Thyroid gland (tissue), 4 donors: ENCODE data around the gene TSHZ2. TPM values are rescaled to one million over a fixed set of nuclear protein-coding genes. Genes with fewer than 3 reads are reported as not detected.
"Not testable (repeated sequence)": the region's sequence is repeated elsewhere in the genome, so short reads cannot be mapped to it uniquely, and the experiment has no call there.

Source experiments
- DNase-seq, 2 donors: peaks; one replicate each; pipeline ENCODE4 v3.0.0-alpha.2; 2019
- H3K27ac ChIP-seq, 3 donors: fragments of 200-600 bp; sonication (generic); 1 replicate in 2 of 3; 2 replicates in 1 of 3; pipeline ENCODE4 v1.5.1; 2016 to 2019; ENCODE audit warnings: mild to moderate bottlenecking in 1 of 3, moderate library complexity in 1 of 3
- H3K27me3 ChIP-seq: fragments of 200-600 bp; sonication (generic); one replicate; pipeline ENCODE4 v1.5.1; 2019
- H3K36me3 ChIP-seq, 2 donors: fragments of 200-600 bp; sonication (generic); one replicate each; pipeline ENCODE4 v1.5.1; 2016 to 2019
- H3K4me1 ChIP-seq, 2 donors: fragments of 200-600 bp; sonication (generic); one replicate each; pipeline ENCODE4 v1.5.1; 2017 to 2019
- H3K4me3 ChIP-seq, 3 donors: fragments of 200-600 bp; sonication (generic); replicated peaks in 1 of 3; 1 replicate in 2 of 3; 2 replicates in 1 of 3; pipeline ENCODE4 v1.5.1; 2016; ENCODE audit warnings: mild to moderate bottlenecking in 1 of 3
- H3K9me3 ChIP-seq: fragments of 200-600 bp; sonication (generic); one replicate; pipeline ENCODE4 v1.5.1; 2017
- CTCF ChIP-seq, 6 experiments: fragments of 200-600 bp in 3 of 6; fragments of 450-650 bp in 3 of 6; sonication (generic) in 3 of 6; IDR thresholded peaks; one replicate each; pipeline ENCODE4 v1.5.1; 2016 to 2019; ENCODE audit warnings: antibody characterized with exemption in 6 of 6, mild to moderate bottlenecking in 2 of 6, inconsistent platforms in 1 of 6, moderate library complexity in 1 of 6
- POLR2A ChIP-seq, 2 donors: fragments of 450-650 bp; IDR thresholded peaks; one replicate each; pipeline ENCODE4 v1.6.1; 2017; ENCODE audit warnings: antibody characterized with exemption in 2 of 2, mild to moderate bottlenecking in 2 of 2, moderate library complexity in 1 of 2
- WGBS, 2 donors: methylation state at CpG; one replicate each; pipeline ENCODE4 v1.1.5; 2017; 5-methylcytosine and 5-hydroxymethylcytosine counted together
- intact Hi-C: fragments of 100-400 bp; cut with DNase I; formaldehyde crosslinking; loops from one replicate; pipeline ENCODE4 v1.15.1; 2023
- total RNA-seq, 4 donors: library from RNA; depleted of rRNA; stranded (reverse); fragments of >200 nt; gene quantifications; one replicate each; pipeline ENCODE4 v1.2.3, GENCODE V29; 2016

Gene TSHZ2
- total RNA-seq, 4 donors from 2014 or later = 11.0 to 27.9 (median 14.0) TPM

DNA sequence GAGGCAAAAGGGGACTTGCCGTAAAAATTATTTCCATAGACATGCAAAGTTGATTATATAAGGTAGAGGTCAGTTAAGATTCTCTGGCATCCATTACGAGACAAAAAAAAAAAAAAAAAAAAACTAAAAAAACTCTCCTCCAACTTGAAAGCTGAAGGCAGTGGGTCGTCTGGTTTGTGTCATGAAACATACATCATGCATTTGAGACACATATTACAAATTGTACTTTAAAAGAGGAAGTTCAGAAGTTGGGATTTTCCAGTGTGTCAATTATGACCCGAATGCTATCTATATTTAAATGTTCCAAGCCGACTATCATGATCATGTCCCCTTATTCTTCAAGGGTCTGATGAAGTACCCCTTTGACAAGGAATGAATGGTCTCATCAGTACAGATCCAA, 496.4 kb downstream of the TSHZ2 start:
- Histone ChIP-seq H3K36me3 (no peaks in the 10 kb centered on the region), H3K27me3 (no peaks in the 10 kb centered on the region), H3K27ac (no peak overlapping the region), H3K9me3 (no peaks in the 10 kb centered on the region), H3K4me3 (no peak overlapping the region), H3K4me1 (no peaks in the 10 kb centered on the region)
- TF ChIP-seq CTCF (IDR thresholded peaks at IDR 0.05) = no peak
- TF ChIP-seq POLR2A (IDR thresholded peaks at IDR 0.05) = no peak
- intact Hi-C loops = no loop called here
- 81 to 82% methylated on average over 5 of the region's 5 CpGs for WGBS, 2 donors
- DNase-seq = no peak

DNA sequence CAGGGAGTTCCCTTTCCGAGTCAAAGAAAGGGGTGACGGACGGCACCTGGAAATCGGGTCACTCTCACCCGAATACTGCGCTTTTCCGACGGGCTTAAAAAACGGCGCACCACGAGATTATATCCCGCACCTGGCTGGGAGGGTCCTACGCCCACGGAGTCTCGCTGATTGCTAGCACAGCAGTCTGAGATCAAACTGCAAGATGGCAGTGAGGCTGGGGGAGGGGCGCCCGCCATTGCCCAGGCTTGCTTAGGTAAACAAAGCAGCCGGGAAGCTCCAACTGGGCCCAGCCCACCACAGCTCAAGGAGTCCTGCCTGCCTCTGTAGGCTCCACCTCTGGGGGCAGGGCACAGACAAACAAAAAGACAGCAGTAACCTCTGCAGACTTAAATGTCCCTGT, 500.7 kb downstream of the TSHZ2 start:
- H3K4me3 ChIP-seq, H3K27ac ChIP-seq, H3K4me1 ChIP-seq, H3K9me3 ChIP-seq, intact Hi-C loops, DNase-seq, H3K36me3 ChIP-seq, H3K27me3 ChIP-seq: not testable (repeated sequence)
- WGBS, 2 donors = 76 to 100% methylated on average over 8 to 9 of the region's 18 CpGs

GRCh38 chr20:53480913-53481312, 508.8 kb downstream of the TSHZ2 start:
- TF ChIP-seq CTCF (IDR thresholded peaks at IDR 0.05) (no peak), POLR2A (IDR thresholded peaks at IDR 0.05) (no peak)
- no peak overlapping the region for H3K4me3 ChIP-seq
- DNase-seq = no peak
- intact Hi-C loops = no loop called here
- no peaks in the 10 kb centered on the region for H3K9me3 ChIP-seq
- H3K27ac ChIP-seq = no peak overlapping the region
- H3K27me3 ChIP-seq = no peaks in the 10 kb centered on the region
- no peaks in the 10 kb centered on the region for H3K4me1 ChIP-seq
- no peaks in the 10 kb centered on the region for H3K36me3 ChIP-seq
- 94 to 95% methylated on average over 2 of the region's 2 CpGs for whole genome bisulfite sequencing, 2 donors

GRCh38 chr20:53487461-53488200, 515.5 kb downstream of the TSHZ2 start:
- TF ChIP-seq POLR2A (IDR thresholded peaks at IDR 0.05) (no peak), CTCF (IDR thresholded peaks at IDR 0.05) (no peak)
- 79 to 80% methylated on average over 4 of the region's 4 CpGs for WGBS, 2 donors

GRCh38 chr20:53488775-53489272, 516.7 kb downstream of the TSHZ2 start:
- H3K27ac ChIP-seq = no peak overlapping the region
- intact Hi-C loops = no loop called here
- DNase-seq = no peak
- TF ChIP-seq POLR2A (IDR thresholded peaks at IDR 0.05) = no peak
- no peak overlapping the region for H3K4me3 ChIP-seq
- H3K27me3 ChIP-seq = no peaks in the 10 kb centered on the region
- WGBS, 2 donors = 87 to 91% methylated on average over 6 of the region's 6 CpGs
- no peaks in the 10 kb centered on the region for H3K4me1 ChIP-seq
- H3K9me3 ChIP-seq = no peaks in the 10 kb centered on the region
- H3K36me3 ChIP-seq = no peaks in the 10 kb centered on the region

More at GRCh38 chr20:53487461-53488200, 515.5 kb downstream of the TSHZ2 start:
- Histone ChIP-seq H3K4me3 (no peak overlapping the region), H3K36me3 (no peaks in the 10 kb centered on the region), H3K9me3 (no peaks in the 10 kb centered on the region), H3K27me3 (no peaks in the 10 kb centered on the region), H3K4me1 (no peaks in the 10 kb centered on the region), H3K27ac (no peak overlapping the region)
- DNase-seq = no peak
- intact Hi-C loops = no loop called here

DNA sequence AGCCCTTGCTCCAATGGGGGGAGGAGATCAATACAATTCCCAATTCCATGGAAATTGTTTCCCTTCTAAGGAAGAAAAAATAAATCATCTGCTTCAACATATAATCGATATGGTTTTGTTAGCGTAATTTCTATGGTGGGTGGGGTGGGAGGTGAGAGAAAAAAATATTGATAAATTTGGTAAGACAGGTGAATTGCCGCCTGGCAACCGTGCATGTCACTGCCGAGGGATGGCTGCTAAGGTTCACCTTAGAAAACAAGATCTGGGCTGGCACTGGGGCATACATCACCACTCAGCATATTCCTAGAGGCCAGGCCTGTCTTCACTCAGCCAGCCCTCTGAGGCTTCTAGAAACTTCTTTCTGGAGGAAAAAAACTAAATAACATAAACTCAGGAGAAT, 517.4 kb downstream of the TSHZ2 start:
- Histone ChIP-seq H3K36me3 (no peaks in the 10 kb centered on the region), H3K4me3 (no peak overlapping the region), H3K4me1 (no peaks in the 10 kb centered on the region), H3K9me3 (no peaks in the 10 kb centered on the region), H3K27me3 (no peaks in the 10 kb centered on the region), H3K27ac (no peak overlapping the region)
- WGBS, 2 donors = 94 to 97% methylated on average over 5 of the region's 5 CpGs
- intact Hi-C loops = no loop called here
- DNase-seq = no peak
- TF ChIP-seq POLR2A (IDR thresholded peaks at IDR 0.05) (no peak), CTCF (IDR thresholded peaks at IDR 0.05) (no peak)
